K562 (cell line): ENCODE data around the gene GJE1. TPM values are rescaled to one million over a fixed set of nuclear protein-coding genes. Genes with fewer than 3 reads are reported as not detected.
"Not testable (repeated sequence)": the region's sequence is repeated elsewhere in the genome, so short reads cannot be mapped to it uniquely, and the experiment has no call there.

Source experiments
- ATAC-seq: fragments of 200-7000 bp; cut with Tn5 transposase; 3 replicates; pipeline ENCODE4 v1.9.1; 2020; ENCODE audit warnings: moderate library complexity
- BruUV-seq: library from RNA; stranded (reverse); fragments of 400-500 nt; replicated peaks from 2 replicates; lab custom pipeline; 2021; lab: Mats Ljungman, UMichigan
- CTCF ChIA-PET: fragments of 300-600 bp; formaldehyde crosslinking; extraction: SDS; loops from one replicate; lab custom pipeline; 2021; ENCODE audit warnings: low intra/inter-chr PET ratio; lab: Yijun Ruan, JAX
- POLR2A ChIA-PET: fragments of 300-600, 350-650 bp; sonication (Branson Sonifier 250); formaldehyde crosslinking; extraction: SDS; loops from one replicate; lab custom pipeline; 2021; ENCODE audit warnings: antibody characterized with exemption, inconsistent platforms; lab: Yijun Ruan, JAX
- DNase-seq, 4 experiments: peaks; one replicate each; pipeline versions ENCODE4 v3.0.0 to v3.0.0-alpha.2; 2011 to 2018; ENCODE audit warnings: low spot score in 3 of 4, mixed read lengths in 3 of 4; ENCODE audit errors: extremely low read depth in 1 of 4
- FAIRE-seq: peaks from 2 replicates; lab custom pipeline; 2011; peaks lifted over from hg19 to GRCh38; lab: Jason Lieb, UNC
- H2AFZ ChIP-seq: 2 replicates; pipeline ENCODE4 v1.6.0; 2011; ENCODE audit warnings: low read depth, low read length, control low read depth, inconsistent platforms
- H3K27ac ChIP-seq: fragments of 200-600 bp; 3 replicates; pipeline ENCODE4 v1.8.0; 2011; ENCODE audit warnings: low read depth, mild to moderate bottlenecking, control low read depth, inconsistent platforms, low read length, moderate library complexity, mixed read lengths; ENCODE audit errors: extremely low read depth
- H3K27me3 ChIP-seq, 2 experiments: fragments of 300-600 bp in 1 of 2; 2 replicates in 1 of 2; 3 replicates in 1 of 2; pipeline versions ENCODE4 v1.6.0 to v1.8.0; 2011; ENCODE audit warnings: inconsistent platforms in 2 of 2, low read length in 2 of 2, mild to moderate bottlenecking in 1 of 2, mixed read lengths in 1 of 2, moderate library complexity in 1 of 2; ENCODE audit not compliant: control insufficient read depth in 2 of 2, insufficient read depth in 2 of 2
- H3K36me3 ChIP-seq: fragments of 300-600 bp; 3 replicates; pipeline ENCODE4 v1.8.0; 2011; ENCODE audit warnings: mild to moderate bottlenecking, low read length, inconsistent platforms; ENCODE audit not compliant: control insufficient read depth, insufficient read depth
- H3K4me1 ChIP-seq, 2 experiments: fragments of 200-600 bp in 1 of 2; replicated peaks in 1 of 2; 2 replicates in 1 of 2; 3 replicates in 1 of 2; pipeline versions ENCODE4 v1.5.1 to v1.8.0; 2011; ENCODE audit warnings: inconsistent platforms in 2 of 2, low read length in 2 of 2, mild to moderate bottlenecking in 1 of 2, mixed read lengths in 1 of 2, moderate library complexity in 1 of 2; ENCODE audit not compliant: control insufficient read depth in 2 of 2, insufficient read depth in 2 of 2
- H3K4me2 ChIP-seq: 2 replicates; pipeline ENCODE4 v1.6.1; 2011; ENCODE audit warnings: low read length, control low read depth, inconsistent platforms, mixed read lengths; ENCODE audit not compliant: insufficient read depth
- H3K4me3 ChIP-seq: fragments of 200-600 bp; sonication (generic), shearing (Covaris generic); 2 replicates; pipeline ENCODE4 v1.5.1; 2016; ENCODE audit warnings: control low read depth, inconsistent platforms
- H3K79me2 ChIP-seq: fragments of 200-600 bp; 3 replicates; pipeline ENCODE4 v1.8.0; 2011; ENCODE audit warnings: low read length, inconsistent platforms; ENCODE audit not compliant: control insufficient read depth, insufficient read depth
- H3K9ac ChIP-seq, 2 experiments: 2 replicates each; pipeline versions ENCODE4 v1.6.0 to v1.6.1; 2011; ENCODE audit warnings: low read depth in 2 of 2, low read length in 2 of 2, control low read depth in 1 of 2, inconsistent platforms in 1 of 2, mild to moderate bottlenecking in 1 of 2, mixed read lengths in 1 of 2; ENCODE audit not compliant: insufficient read depth in 1 of 2
- H3K9me1 ChIP-seq: one replicate; pipeline ENCODE4 v1.6.0; 2011; ENCODE audit warnings: inconsistent platforms, mild to moderate bottlenecking, low read length, moderate library complexity; ENCODE audit not compliant: control insufficient read depth, insufficient read depth
- H3K9me3 ChIP-seq: replicated peaks from 2 replicates; pipeline ENCODE4 v1.5.1; 2011; ENCODE audit warnings: low read depth, low read length, inconsistent platforms; ENCODE audit not compliant: control insufficient read depth, insufficient read depth
- H4K20me1 ChIP-seq: replicated peaks from 2 replicates; pipeline ENCODE4 v1.6.1; 2011; ENCODE audit warnings: low read length, inconsistent platforms, mixed read lengths; ENCODE audit not compliant: control insufficient read depth, insufficient read depth
- RCOR1 ChIP-seq, 2 experiments: IDR thresholded peaks; 2 replicates each; pipeline ENCODE4 v1.6.1; 2012; ENCODE audit warnings: low read depth in 2 of 2, low read length in 2 of 2, borderline replicate concordance in 1 of 2, improper control_type of control experiment in 1 of 2
- TRIM28 ChIP-seq: fragments of 450-650 bp; IDR thresholded peaks from 2 replicates; pipeline ENCODE4 v1.6.1; 2017
- ZNF57 ChIP-seq: fragments of 450-650 bp; formaldehyde crosslinking; IDR thresholded peaks from 2 replicates; pipeline ENCODE4 v1.4.0; 2020; ENCODE audit warnings: mild to moderate bottlenecking, moderate library complexity
- WGBS: fragments of 100-300 bp; shearing (Covaris generic); methylation state at CpG from one replicate; pipeline ENCODE4 v1.1.6; 2016; ENCODE audit warnings: low coverage, mixed read lengths; ENCODE audit not compliant: insufficient coverage; ENCODE audit errors: missing lambda C conversion rate; 5-methylcytosine and 5-hydroxymethylcytosine counted together
- in situ Hi-C: fragments of 300-500 bp; cut with MboI; formaldehyde crosslinking; loops from 4 replicates; pipeline ENCODE4 v1.15.0; 2018; ENCODE audit warnings: inconsistent platforms, mixed read lengths
- intact Hi-C: fragments of 100-400 bp; cut with micrococcal nuclease; formaldehyde crosslinking; loops from 2 replicates; pipeline ENCODE4 v1.14.2; 2022
- polyA plus RNA-seq, 8 experiments: library from polyadenylated mRNA; depleted of rRNA in 4 of 8; stranded (reverse) in 5 of 8; unstranded in 3 of 8; fragments of >200 nt; fragmentation: Nextera tagmentation in 2 of 8; fragmentation: Illumina TruSeq in 1 of 8; extraction: Ambion mirVana in 2 of 8; extraction: Trizol in 1 of 8; gene quantifications; 2 replicates each; pipeline versions ENCODE4 v1.2.1 to v1.2.3, GENCODE V29; 2011 to 2014; ENCODE audit warnings: inconsistent platforms in 1 of 8, missing spikeins in 1 of 8
- total RNA-seq, 7 experiments: library from RNA; depleted of rRNA in 6 of 7; stranded (reverse); fragments of >200 nt in 6 of 7; fragmentation: Illumina TruSeq in 2 of 7; extraction: Trizol in 2 of 7; gene quantifications; 2 replicates each; pipeline versions ENCODE4 v1.2.1 to v1.2.3, GENCODE V29; 2011 to 2021; ENCODE audit warnings: low replicate concordance in 1 of 7

The GJE1 gene
- total and polyA plus RNA-seq, 9 of the 15 experiments (the other 6 are each of a cell fraction or from before 2014, with no cell fraction given): not detected

DNA sequence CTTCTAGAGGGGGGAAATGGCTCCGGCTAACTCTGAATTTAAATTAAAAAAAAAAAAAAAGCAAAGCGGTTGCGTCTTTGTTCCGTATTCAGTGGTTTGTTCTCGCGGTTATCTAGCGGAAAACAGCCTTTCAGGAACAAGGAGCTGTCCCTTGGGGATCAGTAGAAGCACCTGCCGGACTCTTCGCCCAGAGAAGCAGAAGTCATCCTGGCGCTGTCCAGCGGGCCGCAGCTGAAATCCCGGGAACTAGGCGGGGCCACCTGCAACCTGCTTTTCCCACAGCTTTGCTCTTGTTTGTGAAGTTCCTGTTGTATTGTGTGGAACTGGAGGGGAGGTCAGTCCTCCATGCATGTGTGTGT lies 43.9 kb upstream of the GJE1 start (continued):
- 0 out of 4 replicates have a peak, but pooled peaks of 1 of the 2 experiments have one; percentile 13 for TF ChIP-seq RCOR1 (IDR thresholded peaks at IDR 0.05; ENCODE audit: borderline replicate concordance in 1 of 2, low read depth in 2 of 2, low read length in 2 of 2)

DNA sequence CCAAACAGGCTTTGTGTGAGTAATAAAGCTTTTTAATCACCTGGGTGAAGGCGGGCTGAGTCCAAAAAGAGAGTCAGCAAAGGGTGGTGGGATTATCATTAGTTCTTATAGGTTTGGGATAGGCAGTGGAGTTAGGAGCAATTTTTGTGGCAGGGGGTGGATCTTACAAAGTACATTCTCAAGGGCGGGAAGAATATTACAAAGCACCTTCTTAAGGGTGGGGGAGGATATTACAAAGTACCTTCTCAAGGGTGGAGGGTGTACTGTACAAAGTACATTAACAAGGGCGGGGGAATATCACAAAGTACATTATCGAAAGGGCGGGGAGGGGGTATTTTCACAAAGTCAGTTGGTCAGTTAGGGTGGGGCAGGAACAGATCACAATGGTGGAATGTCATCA lies 27.9 kb upstream of the GJE1 start:
- H3K4me1 ChIP-seq, ATAC-seq, H3K79me2 ChIP-seq, H3K9ac ChIP-seq, FAIRE-seq, CTCF ChIA-PET, BruUV-seq, H3K9me1 ChIP-seq, DNase-seq, H3K27ac ChIP-seq, H3K4me3 ChIP-seq, intact Hi-C loops, H3K4me2 ChIP-seq, H3K27me3 ChIP-seq, POLR2A ChIA-PET, H4K20me1 ChIP-seq, H2AFZ ChIP-seq, H3K9me3 ChIP-seq, H3K36me3 ChIP-seq: not testable (repeated sequence)
- in situ Hi-C loops: loop anchor here (25.0 kb wide), 1 partner anchor 418 kb away; no protein-coding TSS in a partner anchor
- WGBS: 1% methylated on average over 5 of the region's 5 CpGs
- TF ChIP-seq TRIM28 (0 out of 2 replicates have a peak, but pooled peaks have one; percentile 33), ZNF57 (CRISPR knock-in tag) (peak; percentile 98)

DNA sequence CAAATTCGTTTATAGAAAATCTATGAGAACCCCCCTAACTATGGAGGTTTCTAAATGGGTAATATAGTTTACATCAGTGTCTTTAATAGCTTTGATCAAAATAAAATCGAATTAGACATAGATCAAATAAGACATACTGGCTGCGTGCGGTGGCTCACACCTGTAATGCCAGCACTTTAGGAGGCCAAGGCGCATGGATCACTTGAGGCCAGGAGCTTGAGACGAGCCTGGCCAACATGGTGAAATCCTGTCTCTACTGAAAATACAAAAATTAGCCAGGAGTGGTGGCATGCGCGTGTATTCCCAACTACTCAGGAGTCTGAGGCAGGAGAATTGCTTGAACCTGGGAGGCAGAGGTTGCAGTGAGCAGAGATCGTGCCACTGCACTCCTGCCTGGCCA lies 21.9 kb upstream of the GJE1 start:
- in situ Hi-C loops (loop anchor here (25.0 kb wide), 1 partner anchor 424 kb away; no protein-coding TSS in a partner anchor), intact Hi-C loops (loop anchor here (5.0 kb wide), 1 partner anchor 434 kb away; no protein-coding TSS in a partner anchor)
- H3K9me1 ChIP-seq, H3K9ac ChIP-seq, H4K20me1 ChIP-seq, POLR2A ChIA-PET, H3K79me2 ChIP-seq, DNase-seq, H3K9me3 ChIP-seq, H3K4me2 ChIP-seq, H3K27me3 ChIP-seq, H3K27ac ChIP-seq, FAIRE-seq, H2AFZ ChIP-seq, BruUV-seq, H3K4me1 ChIP-seq, H3K36me3 ChIP-seq, CTCF ChIA-PET, ATAC-seq, H3K4me3 ChIP-seq: not testable (repeated sequence)
- 8% methylated on average over 9 of the region's 9 CpGs for WGBS
